SK-N-MC (cell line): Measurements from ENCODE around the gene FAM118A.
A peak's percentile ranks its signal among the peaks of the same experiment; 100 is the strongest.
"Not testable (repeated sequence)": the region's sequence is repeated elsewhere in the genome, so short reads cannot be mapped to it uniquely, and the experiment has no call there.

Experiments used
- DNase-seq: peaks from one replicate; pipeline ENCODE4 v3.0.0-alpha.2; 2011; ENCODE audit warnings: low read depth, low spot score
- H3K27ac ChIP-seq: fragments of 200-600 bp; sonication (generic); 2 replicates; pipeline ENCODE4 v1.5.1; 2016; ENCODE audit warnings: mixed run types
- H3K36me3 ChIP-seq: fragments of 200-600 bp; sonication (generic); 2 replicates; pipeline ENCODE4 v1.6.1; 2017; ENCODE audit warnings: antibody characterized with exemption, low read length, mixed read lengths; ENCODE audit not compliant: insufficient read depth
- H3K4me3 ChIP-seq: fragments of 200-600 bp; sonication (generic); 2 replicates; pipeline ENCODE4 v1.5.1; 2016
- H3K9ac ChIP-seq: fragments of 200-600 bp; sonication (generic); 2 replicates; pipeline ENCODE4 v1.8.0; 2017; ENCODE audit warnings: mixed run types, mixed read lengths; ENCODE audit not compliant: insufficient read length
- H3K9me3 ChIP-seq: fragments of 200-600 bp; sonication (generic); 2 replicates; pipeline ENCODE4 v1.6.1; 2017; ENCODE audit warnings: low read depth, mild to moderate bottlenecking, antibody characterized with exemption, low read length, moderate library complexity, mixed read lengths
- EZH2 ChIP-seq: fragments of 200-600 bp; sonication (generic); IDR thresholded peaks from one replicate; pipeline ENCODE4 v1.6.1; 2017; ENCODE audit warnings: antibody characterized with exemption
- FOXP2 ChIP-seq: optimal IDR thresholded peaks from 2 replicates; pipeline ENCODE3; 2011; ENCODE audit warnings: mild to moderate bottlenecking, moderate library complexity; ENCODE audit not compliant: insufficient read depth; ENCODE audit errors: extremely low read length, control extremely low read depth
- POLR2AphosphoS5 ChIP-seq: IDR thresholded peaks from 2 replicates; pipeline ENCODE4 v1.6.1; 2012; ENCODE audit warnings: mild to moderate bottlenecking, low read depth, low read length, borderline replicate concordance

The FAM118A gene

GRCh38 chr22:45309422-45310227, at the start of gene FAM118A:
Gene FAM118A (plus strand): TSS chr22:45309934. CDS start chr22:45322380, 12,446 bp downstream.
- Histone ChIP-seq H3K27ac (peak within 1 kb of the TSS; percentile 73; the same call in 1 of the 2 replicates), H3K4me3 (peak within 1 kb of the TSS; percentile 82), H3K9ac (peak within 1 kb of the TSS; percentile 85), H3K36me3 (no peaks in the 10 kb centered on the region), H3K9me3 (no peaks in the 10 kb centered on the region)
- no peak for DNase-seq
- peak; percentile 46 for TF ChIP-seq FOXP2
- TF ChIP-seq POLR2AphosphoS5 = peak; percentile 87
- TF ChIP-seq EZH2 = no peak

DNA sequence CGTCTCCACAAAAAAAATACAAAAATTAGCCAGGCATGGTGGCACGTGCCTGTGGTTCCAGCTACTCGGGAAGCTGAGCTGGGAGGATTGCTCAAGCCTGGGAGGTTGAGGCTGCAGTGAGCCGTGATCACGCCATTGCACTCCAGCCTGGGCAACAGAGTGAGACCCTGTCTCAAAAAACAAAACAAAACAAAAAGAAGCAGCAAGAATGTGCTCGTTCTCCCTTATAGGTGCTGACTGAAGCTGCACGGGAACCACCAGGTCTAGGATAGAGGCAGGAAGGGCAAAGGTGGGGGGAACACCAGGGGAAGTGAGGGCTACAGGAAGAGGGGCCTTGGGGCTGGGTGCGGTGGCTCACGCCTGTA, 49.4 kb upstream of the FAM118A start:
- DNase-seq, H3K9ac ChIP-seq, H3K36me3 ChIP-seq, H3K4me3 ChIP-seq, H3K9me3 ChIP-seq, H3K27ac ChIP-seq: not testable (repeated sequence)

DNA sequence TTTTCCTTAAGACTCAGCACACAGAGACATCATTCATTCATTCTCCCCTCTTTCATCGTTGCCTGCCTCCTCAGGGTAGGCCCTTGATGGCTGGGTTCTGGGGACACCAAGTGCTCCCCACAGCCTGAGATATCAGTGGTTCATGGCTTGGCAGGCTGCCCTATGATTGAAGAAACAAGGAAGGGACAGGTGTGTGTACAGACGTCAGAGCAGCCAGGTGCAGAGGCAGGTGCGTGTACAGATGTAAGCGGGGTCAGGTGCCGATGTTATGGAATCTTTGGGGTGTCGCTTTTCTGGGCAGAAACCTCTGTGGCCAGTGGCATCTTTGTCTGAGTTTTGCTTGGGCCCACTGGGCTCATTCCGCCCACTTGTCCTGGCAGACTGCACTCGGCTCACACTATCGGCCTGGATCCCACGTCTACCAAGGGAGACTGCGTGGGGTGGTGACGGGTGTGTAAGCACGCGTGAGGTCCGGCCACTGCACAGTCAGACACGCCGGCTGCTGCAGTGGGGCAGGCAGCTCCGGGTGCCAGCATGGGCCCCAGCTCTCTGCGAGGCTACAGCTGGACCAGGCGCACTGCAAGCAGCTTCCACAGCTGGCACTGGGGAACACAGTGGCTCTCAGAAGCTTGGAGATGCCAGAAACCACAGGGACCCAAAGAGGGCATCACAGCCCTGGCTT, 48.2 kb upstream of the FAM118A start:
- no peak overlapping the region for H3K27ac ChIP-seq
- TF ChIP-seq POLR2AphosphoS5 = no peak
- no peak for TF ChIP-seq EZH2
- no peak for TF ChIP-seq FOXP2
- no peak overlapping the region for H3K9ac ChIP-seq
- H3K36me3 ChIP-seq = no peaks in the 10 kb centered on the region
- H3K9me3 ChIP-seq = no peaks in the 10 kb centered on the region
- no peak for DNase-seq
- no peak overlapping the region for H3K4me3 ChIP-seq

DNA sequence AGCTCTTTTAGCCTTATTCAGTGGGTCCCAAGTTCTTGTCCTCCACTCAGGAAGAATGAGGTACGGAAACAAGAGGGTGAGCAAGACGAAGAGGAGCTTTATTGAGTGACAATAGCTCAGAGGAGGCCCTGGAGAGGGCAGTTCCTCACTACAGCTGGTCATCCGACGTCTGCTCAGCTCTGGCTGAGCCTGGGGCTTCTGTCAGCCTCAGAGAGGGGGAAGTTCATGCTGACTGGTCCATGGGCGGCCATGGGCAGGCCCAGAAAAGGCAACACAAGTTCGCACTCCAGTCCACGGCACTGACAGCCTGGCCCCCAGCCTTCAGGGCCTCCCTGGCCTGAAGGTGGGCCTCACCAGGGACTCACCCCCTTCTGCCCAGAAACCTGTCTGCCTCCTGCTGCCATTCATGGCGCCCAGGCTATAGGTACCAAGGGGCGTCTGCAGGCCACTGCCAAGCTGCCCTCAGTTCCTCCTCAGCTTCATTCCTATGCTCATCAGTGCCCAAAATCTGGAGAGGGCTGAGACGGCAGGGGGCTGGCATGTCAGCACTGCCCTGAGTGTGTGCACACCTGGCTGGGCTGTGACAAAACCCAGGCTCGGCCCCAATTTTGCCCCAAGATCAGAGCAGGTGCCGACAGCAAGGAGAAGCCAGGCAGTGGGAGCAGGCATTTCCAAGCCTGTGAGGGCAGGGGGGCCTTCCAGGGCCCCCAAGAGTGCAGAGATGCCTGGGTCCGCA, 47.4 kb upstream of the FAM118A start:
- Histone ChIP-seq H3K36me3 (no peaks in the 10 kb centered on the region), H3K9me3 (no peaks in the 10 kb centered on the region), H3K27ac (no peak overlapping the region), H3K4me3 (no peak overlapping the region), H3K9ac (no peak overlapping the region)
- TF ChIP-seq FOXP2 (no peak), EZH2 (no peak), POLR2AphosphoS5 (no peak)
- no peak for DNase-seq

GRCh38 chr22:45262931-45263462, 46.7 kb upstream of the FAM118A start:
- TF ChIP-seq FOXP2 = no peak
- no peak overlapping the region for H3K4me3 ChIP-seq

GRCh38 chr22:45263463-45264269, 46.1 kb upstream of the FAM118A start:
- no peak overlapping the region for H3K27ac ChIP-seq
- TF ChIP-seq FOXP2 (no peak), EZH2 (no peak), POLR2AphosphoS5 (no peak)
- H3K4me3 ChIP-seq = no peak overlapping the region
- DNase-seq = no peak
- H3K9me3 ChIP-seq = no peaks in the 10 kb centered on the region
- no peaks in the 10 kb centered on the region for H3K36me3 ChIP-seq
- no peak overlapping the region for H3K9ac ChIP-seq

More at GRCh38 chr22:45262931-45263462, 46.7 kb upstream of the FAM118A start:
- H3K27ac ChIP-seq = no peak overlapping the region
- H3K36me3 ChIP-seq = no peaks in the 10 kb centered on the region
- no peak for DNase-seq
- H3K9ac ChIP-seq = no peak overlapping the region
- no peaks in the 10 kb centered on the region for H3K9me3 ChIP-seq

- H3K27ac ChIP-seq = no peak overlapping the region
These were observed 44.2 kb upstream of the FAM118A start for GRCh38 chr22:45265535-45265934.

More at GRCh38 chr22:45265535-45265934, 44.2 kb upstream of the FAM118A start:
- no peak for TF ChIP-seq FOXP2
- no peak for TF ChIP-seq EZH2
- no peak for TF ChIP-seq POLR2AphosphoS5
- DNase-seq = no peak
- Histone ChIP-seq H3K9me3 (no peaks in the 10 kb centered on the region), H3K9ac (no peak overlapping the region), H3K4me3 (no peak overlapping the region), H3K36me3 (no peaks in the 10 kb centered on the region)
